Measurements from ENCODE around the gene RBL2.
"Not testable (repeated sequence)": the region's sequence is repeated elsewhere in the genome, so short reads cannot be mapped to it uniquely, and the experiment has no call there.

Gene RBL2

GRCh38 chr16:53530741-53531140, 96.5 kb downstream of the RBL2 start:
- FAIRE-seq: no peak
- DNase-seq (ENCODE audit: low spot score): no peak

- DNase-seq (ENCODE audit: low spot score) (no peak), FAIRE-seq (no peak)
Observed at GRCh38 chr16:53534206-53534605, 99.9 kb downstream of the RBL2 start.

GRCh38 chr16:53537626-53538025, 103.4 kb downstream of the RBL2 start:
- FAIRE-seq (no peak), DNase-seq (ENCODE audit: low spot score) (no peak)

- not testable (repeated sequence) for FAIRE-seq; DNase-seq (ENCODE audit: low spot score)
Observed at GRCh38 chr16:53539346-53539745, 105.1 kb downstream of the RBL2 start.

GRCh38 chr16:53539759-53540718, 105.8 kb downstream of the RBL2 start:
- DNase-seq (ENCODE audit: low spot score); FAIRE-seq: not testable (repeated sequence)

All from urothelium cell line (cell line).